Uterus (tissue), 2 donors: ENCODE results near the gene GPR85.

Experiments used
- CTCF ChIP-seq, 4 experiments: fragments of 200-600 bp in 2 of 4; fragments of 450-650 bp in 2 of 4; sonication (generic) in 2 of 4; IDR thresholded peaks; one replicate each; pipeline ENCODE4 v1.5.1; 2016 to 2019; ENCODE audit warnings: antibody characterized with exemption in 4 of 4, mild to moderate bottlenecking in 2 of 4, moderate library complexity in 1 of 4
- POLR2A ChIP-seq, 2 donors: fragments of 450-650 bp; IDR thresholded peaks; one replicate each; pipeline ENCODE4 v1.6.1; 2016; ENCODE audit warnings: antibody characterized with exemption in 2 of 2, mild to moderate bottlenecking in 1 of 2, moderate library complexity in 1 of 2

DNA sequence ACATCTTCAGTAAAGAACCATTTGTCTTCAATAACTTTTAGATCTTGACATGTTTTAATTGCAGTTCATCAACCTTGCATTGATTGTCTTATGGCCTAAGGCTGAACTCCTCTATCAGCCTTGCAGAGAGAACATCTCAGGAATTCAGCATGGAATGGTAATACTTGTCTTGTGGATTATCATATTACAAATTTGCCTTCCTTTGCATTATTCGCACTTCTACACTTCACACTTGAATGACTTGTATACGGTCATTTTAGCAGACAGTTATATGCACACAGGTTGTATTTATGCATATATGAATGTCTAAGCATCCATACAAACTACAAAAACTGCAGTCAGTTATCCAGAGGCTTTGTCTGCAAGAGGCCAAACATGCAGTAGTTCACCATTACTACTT is 31.7 kb downstream of the GPR85 start:
- no peak for TF ChIP-seq CTCF (IDR thresholded peaks at IDR 0.05)
- TF ChIP-seq POLR2A (IDR thresholded peaks at IDR 0.05) = no peak
